Suprapubic skin (tissue), 4 donors: ENCODE measurements around the gene FBRSL1.

Source experiments
- EP300 ChIP-seq: sonication (generic); formaldehyde crosslinking; IDR thresholded peaks from one replicate; pipeline ENCODE4 v1.6.1; 2017; ENCODE audit warnings: antibody characterized with exemption
- POLR2A ChIP-seq, 2 donors: fragments of 450-650 bp; IDR thresholded peaks; one replicate each; pipeline ENCODE4 v1.6.1; 2017; ENCODE audit warnings: antibody characterized with exemption in 2 of 2, mild to moderate bottlenecking in 2 of 2, moderate library complexity in 2 of 2
- POLR2AphosphoS5 ChIP-seq, 3 donors: sonication (generic); formaldehyde crosslinking; IDR thresholded peaks; one replicate each; pipeline ENCODE4 v1.6.1; 2017; ENCODE audit warnings: antibody characterized with exemption in 3 of 3
- TF ChIP-seq, protein P1 (sequence below), 2 donors: fragments of 200-600 bp in 1 of 2; fragments of 450-650 bp in 1 of 2; sonication (generic) in 1 of 2; IDR thresholded peaks; one replicate each; pipeline ENCODE4 v1.5.1; 2016 to 2019; ENCODE audit warnings: antibody characterized with exemption in 2 of 2, mild to moderate bottlenecking in 1 of 2, moderate library complexity in 1 of 2

DNA sequence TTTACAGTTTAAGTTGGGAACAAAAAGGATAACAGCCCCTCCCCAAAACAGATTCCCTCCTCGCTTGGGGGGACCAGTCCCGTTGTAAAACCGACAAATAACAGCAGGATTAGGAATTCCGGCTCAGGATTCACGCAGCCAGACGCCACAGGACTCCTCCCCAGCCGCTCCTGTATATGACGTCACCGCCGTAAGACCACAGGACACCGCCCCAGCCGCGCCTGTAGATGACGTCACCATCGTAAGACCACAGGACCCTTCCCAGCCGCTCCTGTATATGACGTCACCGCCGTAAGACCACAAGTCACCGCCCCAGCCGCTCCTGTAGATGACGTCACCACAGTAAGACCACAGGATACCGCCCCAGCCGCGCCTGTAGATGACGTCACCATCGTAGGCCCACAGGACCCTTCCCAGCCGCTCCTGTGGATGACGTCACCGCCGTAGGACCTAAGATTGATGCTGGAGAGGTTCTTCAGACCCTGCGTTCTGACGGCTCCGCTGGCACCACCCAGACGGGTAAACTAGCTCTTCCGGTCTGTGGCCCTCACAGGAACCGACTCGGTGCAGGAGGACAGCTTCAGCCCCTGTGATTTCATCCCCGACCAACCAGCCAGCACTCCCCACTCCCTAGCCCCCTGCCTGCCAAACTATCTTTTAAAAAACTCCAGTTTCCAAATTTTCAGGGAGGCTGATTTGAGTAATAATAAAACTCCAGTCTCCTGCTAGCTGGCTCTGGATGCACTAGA, 43.9 kb upstream of the FBRSL1 start:
- TF ChIP-seq, protein P1, sequence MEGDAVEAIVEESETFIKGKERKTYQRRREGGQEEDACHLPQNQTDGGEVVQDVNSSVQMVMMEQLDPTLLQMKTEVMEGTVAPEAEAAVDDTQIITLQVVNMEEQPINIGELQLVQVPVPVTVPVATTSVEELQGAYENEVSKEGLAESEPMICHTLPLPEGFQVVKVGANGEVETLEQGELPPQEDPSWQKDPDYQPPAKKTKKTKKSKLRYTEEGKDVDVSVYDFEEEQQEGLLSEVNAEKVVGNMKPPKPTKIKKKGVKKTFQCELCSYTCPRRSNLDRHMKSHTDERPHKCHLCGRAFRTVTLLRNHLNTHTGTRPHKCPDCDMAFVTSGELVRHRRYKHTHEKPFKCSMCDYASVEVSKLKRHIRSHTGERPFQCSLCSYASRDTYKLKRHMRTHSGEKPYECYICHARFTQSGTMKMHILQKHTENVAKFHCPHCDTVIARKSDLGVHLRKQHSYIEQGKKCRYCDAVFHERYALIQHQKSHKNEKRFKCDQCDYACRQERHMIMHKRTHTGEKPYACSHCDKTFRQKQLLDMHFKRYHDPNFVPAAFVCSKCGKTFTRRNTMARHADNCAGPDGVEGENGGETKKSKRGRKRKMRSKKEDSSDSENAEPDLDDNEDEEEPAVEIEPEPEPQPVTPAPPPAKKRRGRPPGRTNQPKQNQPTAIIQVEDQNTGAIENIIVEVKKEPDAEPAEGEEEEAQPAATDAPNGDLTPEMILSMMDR (IDR thresholded peaks at IDR 0.05) = no peak
- TF ChIP-seq POLR2A (IDR thresholded peaks at IDR 0.05) (no peak), POLR2AphosphoS5 (IDR thresholded peaks at IDR 0.05) (no peak), EP300 (no peak)
